Ecto neural progenitor cell (in vitro differentiated cells): Measurements from ENCODE around the gene DPY19L2.
"Not testable (repeated sequence)": the region's sequence is repeated elsewhere in the genome, so short reads cannot be mapped to it uniquely, and the experiment has no call there.

Experiments
- DNase-seq: peaks from one replicate; pipeline ENCODE4 v3.0.0-alpha.2; 2018; ENCODE audit warnings: low spot score

DPY19L2 gene

DNA sequence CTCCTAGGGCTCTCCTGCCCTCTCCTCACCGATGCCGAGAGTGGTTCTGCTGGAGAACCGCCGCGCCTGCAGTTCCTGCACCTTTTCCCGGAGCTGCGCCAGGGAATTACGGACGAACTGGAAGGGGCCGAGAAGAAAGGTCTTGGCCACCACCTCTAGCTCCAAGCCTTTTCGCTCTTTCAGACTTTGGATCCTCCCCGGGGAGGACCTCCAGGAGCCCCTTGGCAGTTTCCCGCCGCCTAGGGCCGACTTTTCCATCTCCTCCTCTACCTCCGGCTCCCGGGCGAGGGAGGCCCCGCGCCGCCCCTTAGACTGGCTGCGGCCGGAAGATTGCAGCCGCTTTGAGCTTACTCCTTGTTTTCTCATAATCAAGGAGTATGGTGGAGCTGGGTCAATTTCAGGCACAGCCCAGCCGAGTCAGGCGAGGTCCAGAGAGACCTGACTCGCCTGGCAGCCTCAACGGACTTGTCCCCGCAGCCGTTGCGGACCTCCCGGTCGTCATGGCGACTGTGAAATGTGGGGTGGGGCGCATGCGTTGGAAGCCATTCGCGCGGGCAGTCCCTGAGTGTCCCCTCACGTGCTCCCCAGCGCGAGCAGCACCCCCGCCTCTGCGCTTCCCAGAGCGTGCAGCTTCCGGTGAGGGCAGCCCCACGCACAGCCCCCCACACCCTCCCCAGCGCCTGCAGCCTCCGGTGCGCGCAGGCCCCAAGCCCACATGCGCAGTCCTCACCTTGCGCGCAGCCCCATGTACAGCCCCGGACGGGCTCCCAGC, at the start of gene DPY19L2:
DPY19L2 (minus strand) TSS at position 466 of the 772 bp plus-strand sequence; CDS start at position 366, 100 bp downstream.
- peak; percentile 92 for DNase-seq

DNA sequence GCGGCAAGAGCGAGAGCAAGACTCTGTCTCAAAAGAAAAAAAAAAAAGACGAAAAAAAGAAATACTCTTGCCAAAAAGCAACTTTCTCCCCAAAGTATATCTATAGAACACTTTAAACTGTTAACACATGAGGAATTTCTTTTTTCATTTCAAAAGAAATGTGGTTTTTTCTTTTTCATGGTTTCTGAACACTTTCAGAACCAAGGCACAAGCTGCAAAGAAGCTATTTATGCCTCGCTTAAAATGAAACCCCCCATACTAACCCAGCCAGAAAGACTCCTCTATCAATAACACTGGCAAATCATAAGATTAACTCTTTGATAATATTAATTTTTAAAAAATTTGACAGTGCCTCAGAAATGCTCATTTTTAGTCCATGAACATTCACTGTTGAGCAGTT, 48.6 kb upstream of the DPY19L2 start:
- DNase-seq: not testable (repeated sequence)

DNA sequence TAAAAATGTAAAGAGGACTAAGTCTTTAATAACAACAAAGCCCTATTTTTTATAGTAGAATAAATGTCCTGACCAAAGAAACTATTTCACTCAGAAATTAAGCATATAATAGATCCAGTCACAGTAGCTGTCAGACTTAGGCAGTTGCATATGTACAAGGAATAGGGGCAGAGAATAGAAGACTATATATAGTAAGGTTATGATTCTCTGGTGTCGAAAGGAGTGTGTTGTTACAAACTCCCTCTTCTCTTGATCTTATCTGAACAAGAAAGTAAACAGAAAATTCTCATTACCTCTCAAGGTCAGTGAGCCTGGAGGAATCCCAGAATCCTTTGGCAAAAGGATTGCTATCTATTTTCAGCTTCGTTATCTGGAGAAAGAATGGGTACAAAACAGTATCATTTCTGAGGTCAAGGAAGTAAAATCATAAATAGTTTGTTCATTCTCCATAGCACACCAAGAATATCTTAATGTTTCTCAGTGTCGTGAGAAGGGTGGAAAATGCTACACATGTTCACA, 46.9 kb upstream of the DPY19L2 start:
- DNase-seq: not testable (repeated sequence)

DNA sequence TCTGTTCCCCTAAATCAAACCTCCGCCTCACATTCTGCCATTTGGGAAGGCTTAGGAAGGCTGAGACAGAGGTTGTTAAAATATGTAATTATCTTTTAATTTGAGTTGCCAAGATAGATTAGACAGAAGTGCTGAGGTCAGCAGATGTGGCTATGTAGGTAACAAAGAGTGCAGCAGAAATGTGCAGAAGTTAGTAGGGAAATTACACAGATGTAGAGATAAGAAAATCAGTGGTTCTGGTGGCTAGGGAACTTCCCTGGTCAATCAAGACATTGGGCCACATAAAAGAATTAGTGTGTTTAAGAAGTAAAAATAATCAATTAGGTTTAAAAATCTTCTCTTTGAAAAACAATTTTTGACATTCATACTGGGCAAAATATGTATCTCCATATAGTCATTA, 46.1 kb upstream of the DPY19L2 start:
- not testable (repeated sequence) for DNase-seq

DNA sequence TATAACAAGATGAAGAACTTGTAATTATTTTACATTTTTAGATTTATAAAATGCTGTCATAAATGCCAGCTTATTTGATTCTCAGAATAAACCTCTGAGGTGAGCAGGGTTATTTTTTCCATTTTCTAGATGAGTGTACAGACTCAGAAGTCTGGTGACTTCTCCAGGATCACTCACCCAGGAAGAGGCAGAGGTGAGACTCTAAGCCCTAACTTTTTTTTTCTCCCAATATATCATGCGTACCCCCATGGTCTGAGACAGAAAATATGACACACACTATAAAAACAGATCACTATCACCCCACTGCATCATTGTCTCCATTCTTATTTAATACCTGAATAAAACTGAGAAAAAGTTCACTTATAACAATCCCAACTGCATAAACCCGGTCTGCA, 45.4 kb upstream of the DPY19L2 start:
- DNase-seq: not testable (repeated sequence)

DNA sequence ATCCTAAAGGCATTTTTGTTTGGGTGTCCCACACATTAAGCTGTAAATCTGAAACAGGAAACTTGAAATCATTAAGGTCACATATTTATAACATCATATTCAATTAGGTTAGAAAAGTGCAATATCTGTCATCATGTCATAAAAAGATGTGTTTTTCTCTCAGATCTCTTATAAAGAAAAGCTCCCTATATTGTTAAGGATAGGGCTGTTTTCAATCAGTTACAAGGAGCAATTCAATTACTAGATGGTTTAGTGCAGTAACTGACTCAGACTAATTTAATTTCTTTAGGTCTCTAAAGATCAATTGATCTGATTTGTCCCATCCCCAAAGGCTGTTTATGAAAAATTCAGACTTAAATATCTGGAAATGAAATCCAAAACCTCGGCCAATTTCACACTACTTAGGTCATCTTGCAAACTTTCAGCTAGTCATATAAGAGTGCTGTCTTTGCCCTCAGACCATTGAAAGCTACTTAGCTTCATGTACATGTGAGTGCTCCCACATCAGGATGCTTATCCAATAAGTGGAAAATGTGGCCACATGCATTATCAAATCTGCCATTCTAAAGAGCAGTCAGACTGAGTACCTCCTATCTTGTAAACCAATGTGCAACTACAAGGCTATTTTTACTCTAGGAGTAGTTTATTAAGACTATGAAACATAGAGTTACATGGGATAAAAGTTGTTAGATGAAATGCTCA, 44.8 kb upstream of the DPY19L2 start:
- not testable (repeated sequence) for DNase-seq

DNA sequence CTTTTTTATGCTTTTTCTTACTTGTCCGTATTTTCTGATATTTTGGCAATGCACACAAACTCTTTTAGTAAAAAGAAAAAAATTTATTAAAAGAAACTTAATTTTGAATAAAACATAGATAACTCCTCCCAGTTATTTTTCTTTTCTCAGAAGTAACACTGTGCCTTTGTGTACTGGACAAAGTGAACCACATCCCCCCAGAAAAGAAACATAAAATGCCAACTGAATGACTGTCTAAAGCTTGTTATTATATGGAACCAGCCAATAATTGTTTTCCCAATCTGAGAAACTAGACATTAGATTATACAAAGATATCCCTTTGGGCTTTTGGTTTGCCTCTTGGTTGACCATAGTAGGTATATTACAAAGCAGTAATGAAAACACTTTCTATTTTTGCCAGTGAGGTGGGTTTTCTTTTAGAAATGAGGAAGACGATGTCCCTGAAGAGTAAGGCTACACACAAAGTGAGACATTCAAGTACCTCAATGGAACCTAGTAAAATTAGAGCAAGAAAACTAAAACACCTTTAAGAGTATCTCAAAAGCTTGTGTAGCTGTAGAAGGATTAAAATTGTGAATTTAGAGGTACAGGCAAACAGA, 44.2 kb upstream of the DPY19L2 start:
- DNase-seq: not testable (repeated sequence)

DNA sequence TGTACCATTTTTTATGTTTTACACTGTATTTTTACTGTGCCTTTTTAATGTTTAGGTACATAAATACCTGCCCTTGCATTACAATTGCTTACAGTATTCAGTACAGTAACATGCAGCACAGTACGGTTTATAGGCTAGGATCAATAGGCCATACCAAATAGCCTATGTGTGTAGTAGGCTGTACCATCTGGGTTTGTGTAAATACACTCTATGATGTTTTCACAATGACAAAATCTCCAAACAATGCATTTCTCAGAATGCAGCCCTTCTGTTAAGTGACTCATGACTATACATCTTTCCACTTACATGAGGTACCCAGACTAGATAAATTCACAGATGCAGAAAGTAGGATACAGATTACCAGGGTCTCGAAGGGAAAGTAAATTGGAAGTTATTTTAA, 43.0 kb upstream of the DPY19L2 start:
- not testable (repeated sequence) for DNase-seq

DNA sequence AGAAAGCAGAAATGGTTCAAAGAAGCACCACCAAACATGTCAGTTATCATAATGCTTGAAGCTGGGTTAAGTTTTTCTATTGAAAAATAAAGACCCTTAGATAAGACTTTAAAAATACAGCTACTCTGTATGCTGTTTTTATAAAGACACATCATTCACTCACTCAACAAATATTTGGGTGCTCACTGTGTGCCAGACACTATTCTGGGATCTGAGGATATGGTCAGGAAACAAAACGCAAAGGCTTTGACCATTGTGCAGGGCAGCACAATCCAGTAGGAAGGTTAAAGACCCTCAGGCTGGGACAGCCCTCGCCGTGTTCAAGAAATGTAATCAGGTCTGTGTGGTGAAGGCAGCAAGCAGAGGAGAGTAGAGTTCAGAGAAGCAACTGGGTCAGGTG, 38.0 kb upstream of the DPY19L2 start:
- no peak for DNase-seq

DNA sequence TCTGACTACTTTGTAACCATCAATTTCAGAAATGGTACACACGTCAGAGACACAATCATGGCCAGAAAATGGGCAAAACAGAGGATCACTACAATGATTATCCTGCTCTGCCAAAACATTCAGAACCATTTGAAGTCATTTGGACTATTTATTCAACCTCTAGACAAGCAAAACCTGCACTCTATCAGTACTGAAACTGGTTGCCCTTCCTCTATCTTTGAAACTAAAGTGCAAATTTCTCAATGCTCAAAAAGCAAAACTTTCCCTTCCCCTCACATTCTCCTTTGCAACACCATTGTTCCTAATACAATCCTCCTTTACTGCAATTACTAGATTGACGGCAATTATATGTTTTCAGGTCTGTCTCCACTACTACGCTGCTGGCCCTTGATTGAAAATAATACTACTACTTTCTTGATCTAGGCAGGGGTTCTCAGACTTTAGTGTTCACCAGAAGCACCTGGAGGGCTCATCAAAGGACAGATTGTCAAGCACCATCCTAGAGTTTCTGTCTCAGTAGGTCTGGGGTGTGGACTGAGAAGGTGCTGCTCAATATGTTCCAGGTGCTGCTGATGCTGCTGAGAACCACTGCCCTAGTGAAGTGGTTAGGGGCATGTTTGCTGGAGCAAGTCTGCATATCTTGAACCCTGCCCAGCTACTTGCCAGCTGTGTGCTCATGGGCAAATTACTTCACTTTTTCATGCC, 31.5 kb upstream of the DPY19L2 start:
- DNase-seq: not testable (repeated sequence)

DNA sequence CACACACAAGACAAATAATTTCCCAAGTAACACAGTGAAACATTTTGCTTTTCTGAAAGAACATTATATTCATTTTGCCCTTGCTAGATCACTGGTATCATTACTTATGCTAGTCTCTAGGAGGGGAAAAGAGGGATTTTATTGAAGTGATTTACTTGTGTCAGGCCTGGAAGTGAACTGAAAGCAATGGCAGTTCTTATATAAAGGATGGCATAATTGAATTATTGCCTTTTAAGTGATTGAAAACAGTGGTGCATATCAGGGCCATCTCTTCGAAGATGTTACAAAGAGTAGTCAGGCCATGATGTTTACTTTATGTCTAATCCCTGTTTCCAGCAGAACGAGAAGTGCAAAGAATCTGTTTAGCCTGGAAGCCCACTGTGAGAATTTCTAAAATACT, 30.7 kb upstream of the DPY19L2 start:
- not testable (repeated sequence) for DNase-seq

DNA sequence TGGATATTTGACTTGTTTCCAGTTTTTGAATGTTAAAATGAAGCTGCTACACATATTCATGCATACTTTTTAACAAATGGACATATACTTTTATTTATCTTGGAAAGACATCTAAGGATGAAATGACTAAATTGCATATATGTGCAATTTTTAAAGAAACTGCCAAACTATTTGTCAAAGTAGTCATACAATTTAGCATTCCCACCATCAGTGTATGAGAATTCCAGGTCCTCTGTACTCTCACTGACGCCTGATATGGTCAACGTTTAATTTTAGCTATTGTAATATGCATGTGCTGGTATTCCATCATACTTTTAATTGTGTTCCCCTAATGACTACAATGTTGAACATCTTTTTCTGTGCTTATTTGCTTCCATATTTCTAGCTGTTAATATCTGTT, 22.5 kb upstream of the DPY19L2 start:
- DNase-seq: not testable (repeated sequence)

DNA sequence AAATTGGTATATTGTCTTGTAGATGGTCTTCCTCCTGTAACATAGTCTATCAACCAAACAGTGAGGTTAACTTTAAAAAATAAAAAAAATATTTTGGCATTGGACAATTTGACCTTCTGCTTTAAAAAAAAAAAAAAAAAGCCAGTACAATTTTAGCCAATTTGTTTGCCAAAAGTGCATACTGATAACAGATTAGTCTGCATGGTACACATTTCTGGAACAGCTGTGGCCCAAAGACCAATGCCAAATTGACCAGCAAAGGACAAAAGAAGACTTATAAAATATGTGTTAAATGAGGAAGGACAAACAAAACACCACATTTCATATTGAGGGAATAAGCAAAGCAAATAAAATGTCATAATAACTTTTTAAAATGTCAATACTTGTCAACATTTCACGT, 20.8 kb upstream of the DPY19L2 start:
- not testable (repeated sequence) for DNase-seq

DNA sequence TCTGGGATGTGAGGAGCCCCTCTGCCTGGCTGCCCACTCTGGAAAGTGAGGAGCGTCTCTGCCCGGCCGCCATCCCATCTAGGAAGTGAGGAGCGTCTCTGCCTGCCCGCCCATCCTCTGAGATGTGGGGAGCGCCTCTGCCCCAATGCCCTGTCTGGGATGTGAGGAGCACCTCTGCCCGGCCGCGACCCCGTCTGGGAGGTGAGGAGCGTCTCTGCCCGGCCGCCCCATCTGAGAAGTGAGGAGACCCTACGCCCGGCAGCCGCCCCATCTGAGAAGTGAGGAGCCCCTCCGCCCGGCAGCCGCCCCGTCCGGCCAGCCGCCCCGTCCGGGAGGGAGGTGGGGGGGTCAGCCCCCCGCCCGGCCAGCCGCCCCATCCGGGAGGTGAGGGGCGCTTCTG, 18.3 kb upstream of the DPY19L2 start:
- DNase-seq: not testable (repeated sequence)

DNA sequence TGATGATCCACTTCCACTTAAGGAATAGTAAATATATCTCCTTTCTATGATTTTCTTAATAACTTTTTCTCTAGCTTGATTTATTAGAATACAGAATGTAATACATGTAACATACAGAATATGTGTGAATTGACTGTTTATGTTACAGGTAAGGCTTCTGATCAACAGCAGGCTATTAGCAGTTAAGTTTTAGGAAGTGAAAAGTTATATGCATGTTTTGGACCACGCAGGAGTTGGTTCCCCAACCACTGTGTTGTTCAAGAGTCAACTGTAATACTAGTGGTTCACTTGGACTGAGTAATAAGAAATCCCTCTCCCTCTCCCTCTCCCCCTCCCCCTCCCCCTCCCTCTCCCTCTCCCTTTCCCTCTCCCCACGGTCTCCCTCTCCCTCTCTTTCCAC, 17.5 kb upstream of the DPY19L2 start:
- not testable (repeated sequence) for DNase-seq

DNA sequence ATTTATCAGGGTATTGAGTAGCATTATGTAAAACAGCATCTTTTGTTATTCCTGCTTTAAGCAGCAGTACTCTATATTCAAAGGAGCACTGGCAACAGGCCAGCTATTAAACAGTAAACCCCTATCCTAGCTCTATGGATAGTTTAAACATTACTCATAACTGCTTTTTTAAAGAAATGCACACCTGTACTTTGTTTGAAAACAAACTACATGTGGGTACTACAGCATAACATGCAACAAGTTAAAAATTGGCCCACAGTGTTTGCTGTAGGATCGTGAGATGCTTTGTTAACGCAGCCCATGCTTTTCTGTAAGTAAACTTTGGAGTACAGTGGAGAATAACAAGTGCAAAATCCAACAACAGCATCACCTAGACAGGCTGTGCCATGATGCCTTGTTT, 14.3 kb upstream of the DPY19L2 start:
- not testable (repeated sequence) for DNase-seq

DNA sequence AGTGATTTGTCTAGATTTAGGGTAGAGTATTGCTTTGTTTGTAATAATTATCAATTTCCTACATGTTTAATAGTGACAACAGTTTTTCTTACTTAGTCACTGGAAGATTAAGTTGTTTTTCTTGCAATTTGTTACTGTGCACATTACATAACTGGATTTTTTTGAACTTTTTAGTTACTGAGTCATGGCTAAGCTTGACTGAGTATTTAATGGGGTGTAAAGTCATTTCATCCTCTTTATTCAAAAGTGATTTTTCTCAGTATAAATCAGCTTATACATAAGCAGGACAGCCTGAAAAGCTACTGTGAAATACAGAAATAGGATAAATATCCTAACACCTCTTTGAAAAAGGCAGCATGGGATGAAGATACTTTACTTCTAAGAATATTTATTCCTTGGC, 12.5 kb upstream of the DPY19L2 start:
- DNase-seq: not testable (repeated sequence)

DNA sequence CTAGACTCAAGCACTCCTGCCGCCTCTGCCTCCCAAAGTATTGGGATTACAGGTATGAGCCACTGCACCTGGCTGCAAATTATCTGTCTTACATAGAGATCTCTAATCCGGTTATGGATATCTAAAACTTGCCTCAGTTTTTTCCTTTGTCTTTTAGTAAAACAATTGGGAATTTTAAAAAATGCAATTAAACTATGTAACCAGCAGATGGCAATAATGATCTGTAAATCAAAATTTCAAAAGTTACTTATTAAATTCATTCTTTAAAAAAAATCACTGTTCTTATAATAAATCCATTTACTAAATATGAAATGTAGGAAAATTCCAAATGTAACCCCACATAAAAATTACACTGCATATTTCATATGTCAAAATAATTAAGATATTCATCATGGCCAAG, 4.3 kb upstream of the DPY19L2 start:
- DNase-seq: not testable (repeated sequence)

DNA sequence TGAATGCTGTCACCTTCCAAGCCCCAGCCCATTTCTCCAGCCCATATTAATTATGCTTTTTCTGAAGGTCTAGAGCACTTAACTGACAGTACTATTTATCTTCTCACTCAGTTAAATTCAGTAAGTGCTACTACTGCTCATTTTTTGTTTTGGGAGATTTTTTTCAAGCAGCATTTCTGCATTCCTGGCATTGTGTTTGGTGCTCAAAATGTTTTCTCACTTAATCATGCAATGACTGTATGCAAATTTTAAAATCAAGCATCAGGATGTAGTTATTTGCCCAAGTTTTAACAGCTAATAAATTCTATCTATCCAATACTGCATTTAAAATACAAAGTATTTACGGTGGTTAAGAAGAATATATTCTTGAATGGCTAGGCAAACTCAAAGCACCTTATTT, 1.6 kb upstream of the DPY19L2 start:
- not testable (repeated sequence) for DNase-seq

DNA sequence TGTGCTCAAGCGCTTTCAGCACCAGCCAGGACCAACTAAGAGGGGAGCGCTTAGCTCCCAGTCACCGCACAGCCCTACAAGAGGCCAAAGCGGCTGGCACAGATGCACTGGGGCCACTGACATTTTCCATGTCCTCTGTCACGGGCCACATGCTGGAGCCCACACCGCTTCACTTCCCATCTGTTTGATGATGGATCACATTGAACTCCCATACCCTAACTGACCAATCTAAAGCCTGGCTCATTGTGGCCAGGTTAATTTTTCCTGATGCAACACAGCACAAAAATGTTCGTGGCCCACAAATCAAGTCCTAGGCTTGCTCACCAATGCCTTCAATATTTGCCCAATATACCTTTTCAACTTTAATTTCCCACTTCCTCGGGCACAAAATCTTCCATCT, 1.1 kb upstream of the DPY19L2 start:
- not testable (repeated sequence) for DNase-seq

DNA sequence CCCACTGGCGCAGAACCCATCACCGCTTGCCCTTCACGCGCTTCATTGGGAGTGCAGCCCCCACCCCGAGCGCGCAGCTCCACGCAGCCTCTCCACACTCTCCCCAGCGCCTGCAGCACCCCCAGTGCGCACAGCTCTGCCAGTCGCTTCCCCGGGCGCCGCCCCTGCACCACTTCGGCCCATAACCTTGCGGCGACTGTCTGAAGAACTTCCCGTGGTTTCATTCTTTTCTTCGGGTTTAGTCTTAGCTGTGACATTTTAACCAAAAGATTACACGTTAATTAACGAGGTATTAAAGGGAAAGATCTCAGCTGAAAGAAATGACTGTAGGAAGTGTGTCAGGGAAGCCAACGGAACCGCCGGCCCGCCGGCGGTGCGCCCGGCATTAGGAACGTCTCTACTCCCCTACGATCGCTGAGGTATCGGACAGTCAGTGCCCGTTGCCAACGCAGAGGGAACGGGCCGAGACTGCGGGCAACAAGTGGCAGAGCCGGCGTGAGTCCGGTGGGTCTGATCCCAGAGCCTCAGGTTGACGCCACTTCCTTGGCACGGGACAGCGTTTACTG, 590 bp upstream of the DPY19L2 start:
- peak; percentile 61 for DNase-seq

DNA sequence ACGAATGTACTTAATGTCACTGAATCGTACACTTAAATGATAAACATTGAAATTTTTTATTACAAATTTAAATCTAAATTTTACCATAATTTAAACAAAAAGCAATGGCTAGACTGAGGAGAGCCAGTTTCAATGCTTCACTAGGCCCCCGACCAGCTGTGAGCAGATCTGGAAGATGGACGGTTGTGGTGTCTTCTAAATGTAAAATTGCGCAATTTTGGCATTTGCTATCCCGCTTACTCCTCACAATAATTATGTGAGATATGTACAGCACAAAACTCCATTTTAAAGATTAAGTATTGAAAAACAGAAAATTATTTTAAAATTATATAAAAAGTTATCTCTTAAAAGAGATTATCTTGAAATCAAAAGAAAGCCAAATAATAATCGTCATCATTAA, 5.3 kb downstream of the DPY19L2 start:
- DNase-seq: not testable (repeated sequence)
